GM19025 (cell line): ENCODE measurements around the gene ESRRB.

Source experiments
- ATAC-seq: cut with Tn5 transposase; IDR thresholded peaks from one replicate; pipeline ENCODE4 v1.9.1; 2021; ENCODE audit warnings: mild to moderate bottlenecking, low read depth, moderate library complexity; ENCODE audit not compliant: unreplicated experiment

Gene ESRRB

GRCh38 chr14:76351941-76352340 lies 24.0 kb upstream of the ESRRB start:
- no peak for ATAC-seq

GRCh38 chr14:76352639-76353281 lies 23.2 kb upstream of the ESRRB start:
- no peak for ATAC-seq

GRCh38 chr14:76354310-76354709 lies 21.6 kb upstream of the ESRRB start:
- no peak for ATAC-seq

GRCh38 chr14:76355771-76356170 lies 20.2 kb upstream of the ESRRB start:
- ATAC-seq: no peak

- no peak for ATAC-seq
Observed at GRCh38 chr14:76371066-76371465, 4.9 kb upstream of the ESRRB start.

- no peak for ATAC-seq
Observed at GRCh38 chr14:76373456-76373855, 2.5 kb upstream of the ESRRB start.

GRCh38 chr14:76375484-76375883 lies 453 bp upstream of the ESRRB start:
- no peak for ATAC-seq

GRCh38 chr14:76376409-76376877 lies 506 bp downstream of the ESRRB start:
- ATAC-seq: no peak

- no peak for ATAC-seq
Observed at GRCh38 chr14:76376878-76377734, 1.2 kb downstream of the ESRRB start.

GRCh38 chr14:76377735-76378074 lies 1.8 kb downstream of the ESRRB start:
- no peak for ATAC-seq

- ATAC-seq: no peak
Observed at GRCh38 chr14:76380991-76381390, 5.1 kb downstream of the ESRRB start.

- ATAC-seq: no peak
Observed at GRCh38 chr14:76381817-76382494, 6.0 kb downstream of the ESRRB start.

- ATAC-seq: no peak
Observed at GRCh38 chr14:76382495-76382832, 6.5 kb downstream of the ESRRB start.

GRCh38 chr14:76385435-76385834 lies 9.5 kb downstream of the ESRRB start:
- ATAC-seq: no peak

- ATAC-seq: no peak
Observed at GRCh38 chr14:76386944-76387782, 11.2 kb downstream of the ESRRB start.

- no peak for ATAC-seq
Observed at GRCh38 chr14:76389841-76390240, 13.9 kb downstream of the ESRRB start.

- ATAC-seq: no peak
Observed at GRCh38 chr14:76390621-76391020, 14.7 kb downstream of the ESRRB start.

GRCh38 chr14:76391981-76392690 lies 16.2 kb downstream of the ESRRB start:
- ATAC-seq: no peak

GRCh38 chr14:76394569-76394968 lies 18.6 kb downstream of the ESRRB start:
- no peak for ATAC-seq

- no peak for ATAC-seq
Observed at GRCh38 chr14:76395161-76395560, 19.2 kb downstream of the ESRRB start.
